ACC112 (cell line): ENCODE data around the gene ASB12.

ENCODE experiments used
- H2AFZ ChIP-seq: fragments of 200-600 bp; sonication (generic); one replicate; pipeline ENCODE4 v1.6.0; 2017; ENCODE audit warnings: antibody characterized with exemption, low read length; ENCODE audit not compliant: unreplicated experiment
- H3K27ac ChIP-seq: fragments of 200-600 bp; sonication (generic); 2 replicates; pipeline ENCODE4 v1.5.1; 2014; ENCODE audit warnings: low read depth, mild to moderate bottlenecking, antibody characterized with exemption, low read length, moderate library complexity
- H3K27me3 ChIP-seq: fragments of 200-600 bp; sonication (generic); 2 replicates; pipeline ENCODE4 v1.6.1; 2014; ENCODE audit warnings: mild to moderate bottlenecking, antibody characterized with exemption, low read length, moderate library complexity, mixed read lengths; ENCODE audit not compliant: insufficient read depth
- H3K36me3 ChIP-seq: fragments of 200-600 bp; sonication (generic); 2 replicates; pipeline ENCODE4 v1.6.1; 2016; ENCODE audit warnings: mild to moderate bottlenecking, antibody characterized with exemption, low read length, moderate library complexity, mixed read lengths; ENCODE audit not compliant: insufficient read depth
- H3K4me1 ChIP-seq: fragments of 200-600 bp; sonication (generic); one replicate; pipeline ENCODE4 v1.6.1; 2016; ENCODE audit warnings: low read length, mixed read lengths; ENCODE audit not compliant: insufficient read depth, unreplicated experiment, control insufficient read depth
- H3K4me3 ChIP-seq: fragments of 200-600 bp; sonication (generic); 2 replicates; pipeline ENCODE4 v1.5.1; 2014; ENCODE audit warnings: mild to moderate bottlenecking, low read depth, low read length
- H3K79me2 ChIP-seq: fragments of 200-600 bp; sonication (generic); one replicate; pipeline ENCODE4 v1.6.0; 2016; ENCODE audit warnings: low read length; ENCODE audit not compliant: control insufficient read depth, unreplicated experiment, insufficient read depth

The ASB12 gene

GRCh38 chrX:64186974-64187761 lies 43.2 kb downstream of the ASB12 start:
- H3K79me2 ChIP-seq = no peaks in the 10 kb centered on the region
- no peaks in the 10 kb centered on the region for H3K27me3 ChIP-seq
- no peak overlapping the region for H3K4me3 ChIP-seq
- H3K27ac ChIP-seq = no peak overlapping the region
- no peaks in the 10 kb centered on the region for H3K4me1 ChIP-seq
- H2AFZ ChIP-seq = no peak overlapping the region
- no peaks in the 10 kb centered on the region for H3K36me3 ChIP-seq

GRCh38 chrX:64184396-64184795 lies 46.0 kb downstream of the ASB12 start:
- H3K36me3 ChIP-seq = no peaks in the 10 kb centered on the region
- no peak overlapping the region for H2AFZ ChIP-seq
- no peak overlapping the region for H3K27ac ChIP-seq
- no peaks in the 10 kb centered on the region for H3K4me1 ChIP-seq
- no peaks in the 10 kb centered on the region for H3K79me2 ChIP-seq
- no peaks in the 10 kb centered on the region for H3K27me3 ChIP-seq
- no peak overlapping the region for H3K4me3 ChIP-seq

GRCh38 chrX:64182208-64182607 lies 48.2 kb downstream of the ASB12 start:
- H3K27ac ChIP-seq = no peak overlapping the region
- H3K79me2 ChIP-seq = no peaks in the 10 kb centered on the region
- no peak overlapping the region for H2AFZ ChIP-seq
- no peaks in the 10 kb centered on the region for H3K4me1 ChIP-seq
- H3K27me3 ChIP-seq = no peaks in the 10 kb centered on the region
- no peaks in the 10 kb centered on the region for H3K36me3 ChIP-seq
- H3K4me3 ChIP-seq = no peak overlapping the region

GRCh38 chrX:64176876-64177275 lies 53.5 kb downstream of the ASB12 start:
- no peak overlapping the region for H3K27ac ChIP-seq
- H3K4me3 ChIP-seq = no peak overlapping the region
- no peaks in the 10 kb centered on the region for H3K79me2 ChIP-seq
- no peaks in the 10 kb centered on the region for H3K27me3 ChIP-seq
- H2AFZ ChIP-seq = no peak overlapping the region
- no peaks in the 10 kb centered on the region for H3K4me1 ChIP-seq
- H3K36me3 ChIP-seq = no peaks in the 10 kb centered on the region
